ENCODE results near the gene LVRN.

- no peak for TF ChIP-seq CTCF (IDR thresholded peaks at IDR 0.05)
- TF ChIP-seq POLR2AphosphoS5 (IDR thresholded peaks at IDR 0.05) = no peak
Measured at GRCh38 chr5:115954144-115954543, 8.1 kb upstream of the LVRN start.
